Ramos (cell line): ENCODE data around the gene RPP38.

Experiments
- in situ Hi-C: fragments of 300-500 bp; cut with MboI; formaldehyde crosslinking; loops from one replicate; pipeline ENCODE4 v1.14.3; 2022; ENCODE audit warnings: low sequenced_read_pairs; ENCODE audit not compliant: unreplicated experiment

Gene RPP38

DNA sequence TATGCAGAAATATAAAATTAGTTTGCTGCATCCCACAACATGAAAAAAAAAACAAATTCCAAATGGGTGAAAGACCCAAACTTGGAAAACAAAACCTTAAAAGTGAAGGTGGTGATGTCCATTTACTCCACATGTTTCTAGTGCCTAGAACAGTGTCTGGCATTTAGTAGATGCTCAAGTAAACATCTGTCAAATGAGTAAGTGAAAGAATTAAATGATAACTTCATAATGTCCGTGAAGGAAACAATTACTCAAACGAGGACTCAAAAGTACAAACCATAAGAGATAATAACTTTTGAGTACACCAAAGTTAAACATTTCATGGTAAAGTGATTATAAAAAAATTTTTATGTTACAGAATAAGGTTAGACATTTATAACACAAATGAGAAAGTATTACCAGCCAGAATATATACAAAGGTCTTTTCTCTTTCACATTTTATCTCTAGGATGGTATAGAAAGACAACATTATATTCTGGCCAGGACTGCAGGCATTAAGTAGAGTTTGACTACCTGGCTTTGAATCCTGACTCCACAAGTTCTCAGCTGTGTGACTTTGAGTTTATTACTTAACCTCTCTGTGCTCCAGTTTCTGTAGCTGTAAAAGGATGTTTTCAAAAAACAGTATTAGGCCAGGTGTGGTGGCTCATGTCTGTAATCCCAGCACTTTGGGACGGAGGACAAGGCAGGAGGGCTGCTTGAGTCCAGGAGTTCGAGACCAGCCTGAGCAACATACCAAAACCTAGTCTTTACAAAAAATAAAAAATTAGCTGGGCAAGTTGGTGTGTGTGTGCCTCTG is 50.6 kb downstream of the RPP38 start:
- in situ Hi-C loops, result no loop called here

DNA sequence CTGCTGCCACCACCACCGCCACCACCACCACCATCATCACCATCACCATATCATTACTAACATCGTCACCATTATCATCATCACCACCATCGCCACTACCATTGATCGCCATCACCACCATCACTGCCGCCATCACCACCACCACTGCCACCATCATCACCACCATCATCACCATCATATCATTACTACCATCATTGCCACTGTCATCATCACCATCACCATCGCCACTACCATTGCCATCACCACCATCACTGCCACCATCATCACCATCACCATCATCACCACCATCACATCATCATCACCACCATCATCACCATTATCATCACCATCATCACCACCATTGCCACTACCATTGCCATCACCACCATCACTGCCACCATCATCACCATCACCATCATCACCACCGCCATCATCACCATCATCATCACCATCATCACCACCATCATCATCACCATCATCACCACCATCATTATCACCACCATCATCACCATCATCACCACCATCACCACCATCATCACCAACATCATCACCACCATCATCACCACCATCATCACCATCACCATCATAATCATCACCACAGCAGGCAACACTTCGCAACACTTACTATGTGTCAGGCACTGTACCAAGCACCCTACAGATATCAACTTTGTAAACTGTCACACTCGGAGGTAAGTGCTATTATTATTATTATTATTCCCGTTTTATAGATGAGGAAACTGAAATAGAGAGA is 52.1 kb downstream of the RPP38 start:
- in situ Hi-C loops, result no loop called here

DNA sequence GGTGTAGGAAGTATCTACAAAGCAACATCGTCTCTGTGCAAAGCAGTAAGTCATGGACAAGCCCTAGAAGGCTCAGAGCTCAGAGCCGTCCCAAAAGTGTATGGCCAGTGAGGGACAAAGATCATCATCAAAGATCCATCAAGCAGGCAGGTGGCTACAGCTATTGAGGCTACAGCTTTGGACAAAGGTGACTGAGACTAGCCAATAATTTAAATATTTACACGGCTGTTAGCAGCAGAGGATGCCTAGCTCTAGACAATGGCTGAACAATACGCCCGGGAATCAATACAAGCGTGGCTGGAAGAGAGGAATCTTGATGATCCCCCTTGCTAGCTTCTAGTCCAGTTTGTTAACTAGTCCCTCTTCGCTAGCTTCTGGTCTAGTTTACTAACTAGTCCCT is 53.4 kb downstream of the RPP38 start:
- in situ Hi-C loops, result no loop called here

DNA sequence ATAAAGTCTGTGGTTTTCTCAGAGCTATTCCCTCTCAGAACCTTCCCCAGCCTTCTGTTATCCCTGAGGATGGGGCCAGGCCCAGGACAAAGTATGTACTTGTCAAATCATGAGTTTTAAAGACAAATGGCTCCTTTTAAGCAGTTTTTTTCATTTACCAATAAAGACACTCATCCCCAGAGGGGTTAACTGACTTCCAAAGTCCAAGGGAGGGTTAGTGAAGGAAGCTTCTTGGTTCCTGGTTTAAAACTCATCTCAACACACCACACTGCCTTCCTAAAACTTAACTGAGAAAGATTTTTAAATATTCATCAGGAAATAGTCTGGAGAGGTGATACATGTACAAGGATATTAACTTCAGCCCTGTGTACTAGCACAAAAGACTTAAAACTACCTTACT is 55.4 kb downstream of the RPP38 start:
- in situ Hi-C loops, result no loop called here
